GM23338 (cell line): ENCODE measurements around the gene HSD17B2.

Experiments used
- CREB1 ChIP-seq: fragments of 250-450 bp; sonication (Bioruptor Pico); IDR thresholded peaks from 2 replicates; pipeline ENCODE4 v1.5.0; 2020; ENCODE audit warnings: low read depth, mild to moderate bottlenecking, moderate library complexity
- EZH2 ChIP-seq: fragments of 200-600 bp; sonication (generic); IDR thresholded peaks from one replicate; pipeline ENCODE4 v1.8.0; 2017; ENCODE audit warnings: antibody characterized with exemption, mild to moderate bottlenecking, low read depth; ENCODE audit not compliant: unreplicated experiment
- EZH2phosphoT487 ChIP-seq: fragments of 200-600 bp; sonication (generic); IDR thresholded peaks from one replicate; pipeline ENCODE4 v1.8.1; 2018; ENCODE audit warnings: antibody characterized with exemption; ENCODE audit not compliant: unreplicated experiment
- JUNB ChIP-seq: IDR thresholded peaks from one replicate; pipeline ENCODE4 v1.6.1; 2016; ENCODE audit warnings: antibody characterized with exemption; ENCODE audit not compliant: unreplicated experiment
- NANOG ChIP-seq: IDR thresholded peaks from 2 replicates; pipeline ENCODE4 v1.6.1; 2016; ENCODE audit warnings: antibody characterized with exemption, borderline replicate concordance
- POLR2AphosphoS5 ChIP-seq: IDR thresholded peaks from 2 replicates; pipeline ENCODE4 v1.6.1; 2016; ENCODE audit warnings: antibody characterized with exemption, low read depth
- STAT1 ChIP-seq: IDR thresholded peaks from one replicate; pipeline ENCODE4 v1.6.1; 2016; ENCODE audit warnings: antibody characterized with exemption; ENCODE audit not compliant: unreplicated experiment
- TF ChIP-seq, protein P1 (sequence below): IDR thresholded peaks from one replicate; pipeline ENCODE4 v1.6.1; 2018; ENCODE audit warnings: antibody characterized with exemption; ENCODE audit not compliant: unreplicated experiment
- TF ChIP-seq, protein P2 (sequence below), 2 experiments: fragments of 200-600 bp in 1 of 2; sonication (generic) in 1 of 2; conservative IDR thresholded peaks; 2 replicates each; pipeline versions ENCODE4 v1.5.1 to v1.6.1; 2016 to 2017; ENCODE audit warnings: antibody characterized with exemption in 2 of 2, low read depth in 2 of 2, mild to moderate bottlenecking in 2 of 2, moderate library complexity in 1 of 2

DNA sequence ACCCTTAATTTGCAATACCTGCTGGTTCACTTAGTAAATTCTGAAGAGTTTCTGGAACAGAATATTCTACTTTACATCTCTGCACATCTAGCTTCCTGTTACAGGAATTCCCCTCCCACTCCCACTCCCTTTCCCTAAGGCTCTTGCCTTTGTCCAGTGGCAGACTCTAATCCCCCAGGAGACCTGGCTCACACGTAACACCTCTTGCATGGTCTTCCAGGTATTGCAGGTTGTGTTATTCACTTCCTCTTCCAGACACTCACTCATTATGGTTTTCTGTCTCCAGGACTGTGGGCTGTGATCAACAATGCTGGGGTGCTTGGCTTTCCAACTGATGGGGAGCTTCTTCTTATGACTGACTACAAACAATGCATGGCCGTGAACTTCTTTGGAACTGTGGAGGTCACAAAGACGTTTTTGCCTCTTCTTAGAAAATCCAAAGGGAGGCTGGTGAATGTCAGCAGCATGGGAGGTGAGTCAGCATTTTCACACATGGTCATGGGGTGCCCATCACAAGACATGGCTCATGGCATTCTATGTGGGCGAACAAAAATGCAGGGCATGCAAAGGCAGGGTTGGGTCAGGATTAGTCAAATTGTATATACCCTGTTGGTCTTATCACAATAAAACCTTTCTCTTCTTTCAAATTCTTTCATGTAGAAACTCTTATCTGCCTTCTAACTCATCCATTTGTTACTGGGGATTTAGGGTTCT is 35.8 kb downstream of the HSD17B2 start:
- TF ChIP-seq, protein P1, sequence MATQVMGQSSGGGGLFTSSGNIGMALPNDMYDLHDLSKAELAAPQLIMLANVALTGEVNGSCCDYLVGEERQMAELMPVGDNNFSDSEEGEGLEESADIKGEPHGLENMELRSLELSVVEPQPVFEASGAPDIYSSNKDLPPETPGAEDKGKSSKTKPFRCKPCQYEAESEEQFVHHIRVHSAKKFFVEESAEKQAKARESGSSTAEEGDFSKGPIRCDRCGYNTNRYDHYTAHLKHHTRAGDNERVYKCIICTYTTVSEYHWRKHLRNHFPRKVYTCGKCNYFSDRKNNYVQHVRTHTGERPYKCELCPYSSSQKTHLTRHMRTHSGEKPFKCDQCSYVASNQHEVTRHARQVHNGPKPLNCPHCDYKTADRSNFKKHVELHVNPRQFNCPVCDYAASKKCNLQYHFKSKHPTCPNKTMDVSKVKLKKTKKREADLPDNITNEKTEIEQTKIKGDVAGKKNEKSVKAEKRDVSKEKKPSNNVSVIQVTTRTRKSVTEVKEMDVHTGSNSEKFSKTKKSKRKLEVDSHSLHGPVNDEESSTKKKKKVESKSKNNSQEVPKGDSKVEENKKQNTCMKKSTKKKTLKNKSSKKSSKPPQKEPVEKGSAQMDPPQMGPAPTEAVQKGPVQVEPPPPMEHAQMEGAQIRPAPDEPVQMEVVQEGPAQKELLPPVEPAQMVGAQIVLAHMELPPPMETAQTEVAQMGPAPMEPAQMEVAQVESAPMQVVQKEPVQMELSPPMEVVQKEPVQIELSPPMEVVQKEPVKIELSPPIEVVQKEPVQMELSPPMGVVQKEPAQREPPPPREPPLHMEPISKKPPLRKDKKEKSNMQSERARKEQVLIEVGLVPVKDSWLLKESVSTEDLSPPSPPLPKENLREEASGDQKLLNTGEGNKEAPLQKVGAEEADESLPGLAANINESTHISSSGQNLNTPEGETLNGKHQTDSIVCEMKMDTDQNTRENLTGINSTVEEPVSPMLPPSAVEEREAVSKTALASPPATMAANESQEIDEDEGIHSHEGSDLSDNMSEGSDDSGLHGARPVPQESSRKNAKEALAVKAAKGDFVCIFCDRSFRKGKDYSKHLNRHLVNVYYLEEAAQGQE, result no peak
- TF ChIP-seq, protein P2, sequence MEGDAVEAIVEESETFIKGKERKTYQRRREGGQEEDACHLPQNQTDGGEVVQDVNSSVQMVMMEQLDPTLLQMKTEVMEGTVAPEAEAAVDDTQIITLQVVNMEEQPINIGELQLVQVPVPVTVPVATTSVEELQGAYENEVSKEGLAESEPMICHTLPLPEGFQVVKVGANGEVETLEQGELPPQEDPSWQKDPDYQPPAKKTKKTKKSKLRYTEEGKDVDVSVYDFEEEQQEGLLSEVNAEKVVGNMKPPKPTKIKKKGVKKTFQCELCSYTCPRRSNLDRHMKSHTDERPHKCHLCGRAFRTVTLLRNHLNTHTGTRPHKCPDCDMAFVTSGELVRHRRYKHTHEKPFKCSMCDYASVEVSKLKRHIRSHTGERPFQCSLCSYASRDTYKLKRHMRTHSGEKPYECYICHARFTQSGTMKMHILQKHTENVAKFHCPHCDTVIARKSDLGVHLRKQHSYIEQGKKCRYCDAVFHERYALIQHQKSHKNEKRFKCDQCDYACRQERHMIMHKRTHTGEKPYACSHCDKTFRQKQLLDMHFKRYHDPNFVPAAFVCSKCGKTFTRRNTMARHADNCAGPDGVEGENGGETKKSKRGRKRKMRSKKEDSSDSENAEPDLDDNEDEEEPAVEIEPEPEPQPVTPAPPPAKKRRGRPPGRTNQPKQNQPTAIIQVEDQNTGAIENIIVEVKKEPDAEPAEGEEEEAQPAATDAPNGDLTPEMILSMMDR (conservative IDR thresholded peaks at IDR 0.05; ENCODE audit: low read depth in 2 of 2), result no peak
- no peak for TF ChIP-seq POLR2AphosphoS5
- no peak for TF ChIP-seq EZH2
- TF ChIP-seq EZH2phosphoT487, result no peak
- TF ChIP-seq CREB1 (CRISPR knock-in tag), result no peak
- no peak for TF ChIP-seq STAT1
- TF ChIP-seq NANOG, result no peak
- no peak for TF ChIP-seq JUNB
